Activated T-helper 1 cell treated with Interleukin-2 at 50 U/mL for 16 hours (primary cell): ENCODE data around the gene ENPP1.
"Not testable (repeated sequence)": the region's sequence is repeated elsewhere in the genome, so short reads cannot be mapped to it uniquely, and the experiment has no call there.

Source experiments
- DNase-seq: peaks from one replicate; pipeline ENCODE4 v3.0.0-alpha.2; 2020; ENCODE audit warnings: low read depth

ENPP1 gene

DNA sequence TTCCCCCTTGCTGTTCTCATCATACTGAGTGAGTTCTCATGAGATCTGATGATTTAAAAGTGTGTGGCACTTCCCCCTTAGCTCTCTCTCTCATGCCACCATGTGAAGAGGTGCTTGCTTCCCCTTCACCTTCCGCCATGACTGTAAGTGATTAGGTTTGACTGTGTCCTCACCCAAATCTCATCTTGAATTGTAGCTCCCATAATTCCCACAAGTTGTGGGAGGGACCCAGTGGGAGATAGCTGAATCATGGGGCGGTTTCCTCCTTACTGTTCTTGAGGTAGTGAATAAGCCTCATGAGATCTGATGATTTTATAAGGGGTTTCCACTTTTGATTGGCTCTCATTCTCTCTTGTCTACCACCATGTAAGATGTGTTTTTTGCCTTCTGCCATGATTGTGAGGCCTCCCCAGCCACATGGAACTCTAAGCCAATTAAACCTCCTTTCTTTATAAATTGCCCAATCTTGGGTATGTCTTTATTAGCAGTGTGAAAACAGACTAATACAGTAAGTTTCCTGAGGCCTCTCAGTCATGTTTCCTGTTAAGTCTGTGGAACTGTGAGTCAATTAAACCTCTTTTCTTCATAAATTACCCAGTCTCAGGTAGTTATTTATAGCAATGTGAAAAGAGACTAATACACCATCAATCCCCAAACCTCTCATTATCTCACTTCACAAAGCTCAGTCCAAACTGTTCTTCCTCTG lies 108.4 kb downstream of the ENPP1 start:
- not testable (repeated sequence) for DNase-seq

DNA sequence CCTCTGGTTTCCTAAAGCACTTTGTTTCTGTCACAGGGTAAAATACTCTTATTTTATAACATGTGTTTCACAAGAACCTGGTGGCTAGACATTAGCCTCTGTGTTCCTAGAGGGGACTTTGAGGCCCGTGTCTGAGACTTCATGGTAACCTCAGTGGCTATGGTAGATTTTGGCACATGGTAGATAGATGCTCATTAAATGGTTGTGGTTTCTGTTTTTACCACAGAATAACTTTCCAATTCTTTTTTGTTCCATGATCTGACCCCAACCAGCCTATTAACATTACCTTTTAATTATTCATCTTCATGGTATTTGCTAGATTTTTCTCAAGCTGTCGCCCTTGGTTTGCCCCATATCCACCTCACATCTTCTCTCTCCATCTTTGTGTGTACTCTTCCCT lies 109.0 kb downstream of the ENPP1 start:
- no peak for DNase-seq

DNA sequence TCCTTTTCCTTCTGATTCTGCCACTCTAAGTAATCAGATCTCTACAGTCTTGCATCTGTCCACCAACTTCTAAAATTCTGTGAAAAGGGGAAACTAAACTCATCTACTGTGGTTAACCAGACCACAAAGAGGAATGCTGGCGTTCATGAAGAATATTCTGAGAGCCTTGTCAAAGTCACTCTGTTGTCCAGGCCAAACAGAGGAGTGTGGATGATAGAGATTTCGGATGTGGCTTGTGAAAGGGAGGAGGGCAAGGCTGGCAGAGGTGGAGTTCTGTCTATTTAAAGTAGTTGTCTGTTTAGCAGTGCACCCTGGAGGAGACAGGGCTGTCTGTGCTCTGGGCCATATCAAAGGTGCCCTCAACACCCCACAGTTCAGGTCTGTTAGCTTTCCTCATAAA lies 109.5 kb downstream of the ENPP1 start:
- DNase-seq: no peak

DNA sequence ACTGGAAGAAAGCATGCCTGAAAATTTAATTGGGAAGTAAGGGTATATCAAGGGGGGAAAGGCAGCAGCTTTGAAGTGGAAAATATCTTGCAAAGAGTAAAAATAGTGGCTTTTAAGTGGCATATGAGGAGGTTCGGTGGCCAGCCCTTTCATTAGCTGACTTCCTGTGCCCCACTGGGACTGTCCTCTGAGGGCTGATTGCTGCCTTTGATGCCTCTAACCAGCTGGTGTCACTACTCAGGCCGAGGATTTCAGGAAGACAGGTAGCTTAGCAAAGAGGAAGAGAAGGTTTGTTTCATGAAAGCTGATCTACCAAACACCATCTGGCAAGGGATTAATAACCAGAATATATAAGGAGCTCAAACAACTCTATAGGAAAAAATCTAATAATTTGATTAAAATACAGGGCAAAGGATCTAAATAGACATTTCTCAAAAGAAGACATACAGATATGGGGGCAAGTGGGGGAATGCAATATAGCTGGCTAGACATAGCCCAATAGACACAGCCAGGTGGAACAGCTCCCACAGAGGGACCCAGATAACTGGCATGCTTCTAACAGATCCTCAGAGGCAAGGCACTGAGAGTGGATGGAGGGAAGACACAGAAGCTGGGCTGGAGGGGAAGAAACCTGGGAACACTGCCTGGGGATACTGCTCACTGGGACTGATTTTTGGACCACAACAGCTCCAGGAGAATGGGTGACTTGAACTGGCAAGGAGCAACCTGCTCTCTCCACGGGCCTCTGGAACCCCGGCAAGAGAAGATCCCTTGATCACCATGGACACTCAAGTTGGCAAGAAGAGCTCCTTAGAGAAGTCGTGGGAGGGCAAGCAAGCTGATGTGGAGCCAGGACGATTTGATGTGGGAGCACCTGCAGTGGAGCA lies 110.2 kb downstream of the ENPP1 start:
- DNase-seq: no peak

DNA sequence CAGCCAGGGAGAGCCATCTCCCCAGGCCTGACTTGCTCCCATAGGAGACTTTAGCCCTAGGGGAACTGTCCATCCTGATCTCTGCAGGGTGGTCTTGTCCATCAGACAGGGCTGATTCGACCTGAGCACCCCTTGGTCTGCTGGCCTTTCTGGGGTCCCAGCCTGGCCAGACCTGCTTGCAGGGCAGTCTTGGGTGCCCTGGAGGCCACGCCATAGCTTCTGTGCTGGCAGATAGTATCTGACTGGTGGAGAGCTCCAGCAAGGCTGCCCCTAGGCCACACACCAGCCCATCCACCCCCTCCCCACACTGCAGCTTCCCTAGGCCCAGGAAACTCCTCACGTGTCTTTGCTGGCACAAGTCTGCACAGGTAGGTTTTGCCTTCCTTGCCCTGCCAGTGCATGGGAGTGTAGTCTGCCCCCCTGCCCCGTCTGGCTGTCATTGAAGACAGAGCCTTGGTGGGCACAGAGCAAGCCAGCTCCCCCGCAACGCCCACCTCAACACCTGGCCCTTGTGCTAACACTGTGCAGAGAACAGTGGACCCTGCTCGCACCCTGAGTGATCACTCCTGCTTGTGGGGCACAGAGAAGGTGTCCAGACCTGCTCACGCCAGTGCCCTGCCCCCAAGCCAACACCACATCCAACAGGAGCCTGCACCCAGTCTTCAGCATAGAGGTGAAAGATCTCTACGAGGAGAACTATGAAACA lies 111.0 kb downstream of the ENPP1 start:
- DNase-seq: no peak

DNA sequence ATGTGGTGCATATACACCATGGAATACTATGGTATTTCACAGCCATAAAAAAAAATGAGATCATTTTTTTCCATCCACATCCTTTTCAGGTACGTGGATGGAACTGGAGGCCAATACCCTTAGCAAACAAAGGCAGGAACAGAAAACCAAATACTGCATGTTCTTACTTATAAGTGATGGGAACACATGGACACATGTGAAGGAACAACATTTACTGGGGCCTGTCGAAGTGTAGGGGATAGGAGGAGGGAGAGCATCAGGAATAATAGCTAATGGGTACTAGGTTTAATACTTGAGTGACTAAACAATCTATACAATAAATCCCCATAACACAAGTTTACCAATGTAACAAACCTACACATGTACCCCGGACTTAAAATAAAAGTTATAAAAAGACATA lies 112.8 kb downstream of the ENPP1 start:
- DNase-seq: no peak

DNA sequence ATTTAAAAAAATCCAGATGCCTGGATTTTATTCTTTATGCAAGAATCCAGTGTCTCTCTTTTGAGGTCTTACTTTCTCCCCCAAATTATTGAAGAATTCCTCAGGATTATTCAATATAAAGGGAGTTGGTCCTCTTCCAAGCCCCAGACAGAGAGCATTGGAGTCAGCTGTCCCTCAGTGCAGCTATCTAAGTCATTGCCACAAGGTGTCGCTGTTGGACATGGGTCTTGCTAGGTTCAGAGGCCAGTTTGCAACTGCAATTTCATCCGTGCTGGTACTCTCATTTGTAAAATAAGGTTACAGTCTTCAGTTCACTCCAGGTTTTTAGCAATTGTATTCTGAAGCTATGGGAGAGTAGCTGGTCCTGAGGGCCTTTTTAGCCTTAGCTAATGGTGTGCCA lies 115.5 kb downstream of the ENPP1 start:
- DNase-seq: no peak

DNA sequence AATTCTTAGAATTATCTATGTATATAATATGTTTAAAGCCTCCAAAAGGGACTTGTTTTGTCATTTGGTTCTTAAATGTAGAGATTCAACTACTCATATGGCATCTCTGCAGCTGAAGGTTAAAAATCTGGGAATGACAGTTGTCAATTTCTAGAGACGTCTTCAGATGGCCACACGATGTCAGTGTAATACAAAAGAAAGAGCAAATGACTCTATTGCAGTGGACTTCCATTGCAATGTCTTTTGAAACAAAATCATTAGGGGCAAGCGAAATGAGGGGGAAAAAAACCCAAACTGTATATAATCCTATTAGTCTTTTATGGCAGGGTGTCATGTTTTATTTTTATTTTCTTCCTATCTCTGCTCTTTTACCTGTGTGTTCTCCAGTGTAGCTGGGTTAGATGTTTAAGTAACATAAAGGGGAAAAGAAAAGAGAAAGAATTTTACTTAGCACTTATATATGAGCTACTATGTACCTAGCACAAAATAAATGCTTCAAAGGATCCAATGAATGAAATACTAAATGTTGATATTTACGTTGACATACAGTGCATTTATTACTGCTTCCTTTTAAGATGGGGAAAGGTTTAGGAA lies 117.2 kb downstream of the ENPP1 start:
- DNase-seq: no peak

DNA sequence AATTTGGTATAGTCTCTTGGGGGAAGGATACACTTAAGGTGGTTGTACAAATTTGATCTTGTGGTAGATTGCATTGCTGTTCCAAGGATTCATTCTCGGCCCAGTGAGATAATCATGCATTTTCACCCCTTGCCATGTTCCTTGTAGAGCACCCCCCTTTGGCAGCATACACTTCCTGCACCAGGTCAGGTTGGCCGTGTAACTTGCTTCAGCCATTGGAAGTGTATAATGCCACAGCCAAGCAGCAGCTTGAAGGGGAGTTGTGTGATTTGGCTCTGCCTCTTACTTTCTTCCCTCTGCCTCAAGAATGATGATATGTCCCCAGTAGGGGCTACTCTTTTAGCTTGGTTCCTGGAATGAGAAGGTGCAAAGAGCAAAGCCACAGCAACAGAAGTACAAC lies 121.4 kb downstream of the ENPP1 start:
- DNase-seq: no peak

DNA sequence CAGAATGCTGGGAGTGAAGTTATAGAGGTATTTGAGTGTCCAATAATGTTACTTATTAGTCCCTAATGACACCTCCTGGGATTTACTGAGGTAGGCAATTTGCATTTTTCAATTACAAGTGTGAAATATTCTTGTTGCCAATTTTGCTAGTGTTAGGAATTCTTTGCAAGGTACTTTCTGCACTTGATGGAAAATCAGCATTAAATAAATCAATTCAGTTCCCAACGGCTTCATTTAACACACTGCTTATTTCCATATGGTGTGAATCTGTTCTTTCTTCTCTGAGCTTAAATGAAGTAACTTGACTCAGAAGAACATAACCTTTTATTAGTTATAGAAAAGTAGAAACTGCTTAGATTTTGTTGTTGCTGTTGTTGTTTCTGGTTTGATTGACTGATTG lies 122.2 kb downstream of the ENPP1 start:
- DNase-seq: no peak

DNA sequence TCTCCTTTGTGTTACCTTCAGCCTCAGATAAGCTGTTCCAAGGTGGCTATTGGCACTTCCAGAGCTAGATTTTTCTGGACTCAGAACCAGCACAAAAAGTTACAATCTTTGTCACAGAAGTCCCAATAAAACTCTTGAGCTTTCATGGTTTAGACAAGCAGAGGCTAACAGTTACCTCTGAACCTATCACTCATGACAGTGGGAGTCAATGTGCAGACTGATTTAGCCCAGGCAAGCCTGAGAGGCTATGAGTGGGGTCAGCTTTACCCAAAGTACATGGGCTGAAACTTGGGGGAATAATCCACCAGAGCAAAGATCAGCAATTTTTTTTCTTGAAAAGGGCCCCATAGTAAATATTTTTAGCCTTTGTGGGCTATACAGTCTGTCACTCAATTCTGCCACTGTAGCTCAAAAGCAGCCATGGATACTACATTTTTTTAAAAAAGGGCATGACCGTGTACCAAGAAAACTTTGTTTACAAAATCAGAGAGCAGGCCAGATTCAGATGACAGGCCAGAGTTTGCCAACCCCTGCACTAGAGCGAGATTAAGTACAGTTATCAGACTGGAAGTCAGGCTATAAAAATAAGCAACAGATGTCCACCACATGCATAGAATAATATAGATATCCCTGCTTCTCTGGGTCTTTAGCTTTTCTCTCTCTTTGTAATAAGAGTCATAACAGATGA lies 123.4 kb downstream of the ENPP1 start:
- no peak for DNase-seq

DNA sequence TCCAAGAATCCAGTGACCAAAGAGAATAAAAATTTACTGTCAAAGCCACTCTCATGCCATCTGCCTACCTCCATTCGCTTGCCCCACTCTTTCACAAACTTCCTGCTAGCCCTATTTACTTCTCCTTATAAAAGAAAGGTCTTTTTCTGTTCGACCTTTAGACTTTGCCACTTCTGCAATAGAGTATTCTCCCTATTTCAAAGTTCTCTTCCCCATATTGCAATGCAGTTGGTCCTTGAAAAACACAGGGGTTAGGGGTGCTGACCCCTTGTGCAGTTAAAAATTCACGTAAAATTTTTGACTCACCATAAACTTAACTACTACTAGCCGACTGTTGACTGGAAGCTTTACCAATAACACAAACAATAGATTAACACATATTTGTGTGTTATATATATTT lies 128.3 kb downstream of the ENPP1 start:
- no peak for DNase-seq

DNA sequence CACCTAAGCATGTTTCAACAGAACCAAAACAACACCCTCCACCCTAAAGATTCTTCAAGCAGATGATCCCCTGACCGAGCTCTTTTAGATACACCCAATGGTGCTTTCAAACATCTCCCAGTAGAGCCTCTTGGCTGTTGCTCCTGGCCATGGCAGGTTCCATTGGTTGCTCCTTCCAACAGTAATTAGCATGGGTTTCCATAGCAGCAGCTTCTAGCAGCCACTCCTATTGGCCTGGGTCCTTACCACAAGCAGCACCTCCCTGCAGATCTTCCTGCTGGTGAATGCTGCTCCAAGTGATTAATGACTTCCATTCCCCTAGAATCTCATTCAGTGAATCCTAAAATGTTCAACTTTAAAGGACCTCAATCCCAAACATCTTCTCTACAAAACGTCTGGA lies 129.4 kb downstream of the ENPP1 start:
- no peak for DNase-seq

DNA sequence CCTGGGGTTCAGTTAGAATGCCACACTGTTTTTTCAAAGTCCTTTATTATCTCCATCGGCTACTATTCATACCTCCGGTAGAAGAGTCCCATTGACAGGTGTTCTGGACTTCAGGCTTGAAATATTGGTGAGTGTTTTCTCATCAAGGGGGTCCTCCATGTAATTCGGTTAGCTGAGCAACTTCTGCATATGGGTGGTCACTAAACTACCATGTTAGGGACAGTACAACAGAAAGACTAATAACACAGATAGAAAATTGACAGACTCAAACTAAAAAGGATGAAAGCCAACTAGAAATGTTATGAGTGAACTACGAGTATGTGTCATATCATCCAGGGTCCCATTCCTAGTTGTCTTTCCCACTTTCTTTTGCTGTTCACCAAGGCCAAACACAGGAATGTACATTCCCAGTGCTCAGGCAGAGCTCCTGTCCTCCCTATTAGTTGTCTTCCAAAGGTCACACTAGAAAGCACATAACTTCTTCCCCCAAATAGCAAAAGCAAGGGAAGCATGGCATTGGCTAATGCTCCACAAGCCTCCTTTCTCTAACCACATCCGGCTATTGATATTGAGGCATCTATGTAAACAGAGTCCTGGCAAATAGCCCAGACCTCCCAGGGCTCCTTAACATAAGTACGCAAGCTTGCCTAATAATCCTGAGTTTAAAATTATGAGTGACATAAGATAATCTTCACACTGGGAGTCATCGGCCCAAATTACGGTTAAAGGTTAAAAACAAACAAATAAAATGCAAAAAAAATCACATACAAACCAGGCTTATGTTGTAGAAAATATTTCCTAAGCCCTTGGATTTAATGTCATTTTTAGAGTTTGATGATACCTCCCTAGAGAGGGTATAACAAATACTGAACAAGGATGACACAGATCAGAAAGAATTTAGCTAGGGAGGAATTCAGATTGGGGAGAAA lies 130.1 kb downstream of the ENPP1 start:
- no peak for DNase-seq
